Measurements from ENCODE around the gene HOXA11. TPM values are rescaled to one million over a fixed set of nuclear protein-coding genes. Genes with fewer than 3 reads are reported as not detected.

HOXA11 gene
- total and polyA plus RNA-seq, 4 donors = 0.13 to 0.81 TPM; not detected in 2

DNA sequence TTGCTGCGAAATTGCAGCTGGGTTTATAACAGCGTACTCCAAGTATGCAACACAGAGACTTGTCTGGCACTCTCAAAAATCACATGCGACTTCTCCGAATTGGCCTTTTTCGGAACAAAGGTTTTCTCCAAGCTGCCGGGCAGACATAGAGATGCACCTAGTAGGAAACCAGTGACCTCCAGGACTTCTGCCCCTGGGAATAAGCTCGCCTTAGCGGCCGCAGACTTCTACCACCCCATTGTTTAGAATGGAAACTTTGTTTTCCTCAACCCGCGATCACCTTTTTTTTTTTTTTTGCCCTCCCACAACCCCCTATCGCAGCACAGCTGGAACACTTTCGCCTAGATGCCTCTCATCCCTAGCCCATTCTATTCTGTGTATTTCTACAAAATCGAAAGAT, 6.0 kb downstream of the HOXA11 start:
- DNase-seq (peak in 1 of 2 donors; percentile 12), ATAC-seq (ENCODE audit: low FRiP score) (no peak)
- intact Hi-C loops (cut with DNase I) = no loop called here
- Histone ChIP-seq H3K4me3 (ENCODE audit: low read length in 2 of 2) (no peak overlapping the region), H3K27me3 (ENCODE audit: control insufficient read depth in 1 of 2, insufficient read depth in 2 of 2, low read length in 1 of 2) (no peaks in the 10 kb centered on the region), H3K36me3 (ENCODE audit: control insufficient read depth in 1 of 2, insufficient read depth in 2 of 2, low read length in 1 of 2) (no peaks in the 10 kb centered on the region), H3K9me3 (ENCODE audit: control insufficient read depth, low read length) (no peaks in the 10 kb centered on the region), H3K27ac (ENCODE audit: low read depth in 1 of 2, low read length in 2 of 2) (no peak overlapping the region), H3K4me1 (ENCODE audit: control insufficient read depth in 1 of 2, insufficient read depth in 2 of 2, low read length in 2 of 2) (no peaks in the 10 kb centered on the region)
- WGBS, 2 donors = 64 to 67% methylated on average over 14 of the region's 14 CpGs

DNA sequence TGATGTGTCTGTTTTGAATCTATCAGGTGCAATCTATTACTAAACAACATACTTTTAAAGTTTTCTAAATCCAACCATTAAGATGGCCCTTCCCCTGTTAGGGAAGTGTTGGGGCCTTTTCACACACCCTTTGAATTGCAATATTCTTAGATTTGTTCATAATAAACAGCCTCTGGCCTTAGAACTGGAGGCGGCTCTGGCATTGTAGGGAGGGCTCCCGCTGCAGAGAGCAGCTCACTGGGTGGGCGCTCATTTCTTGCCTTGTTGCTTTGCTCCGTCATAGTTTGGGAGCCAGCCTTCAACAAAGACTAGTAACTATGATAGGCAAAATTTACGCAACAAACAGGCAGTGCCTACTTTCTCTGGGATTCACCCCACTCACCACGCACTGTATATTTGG, 6.7 kb downstream of the HOXA11 start:
- no peaks in the 10 kb centered on the region for H3K27me3 ChIP-seq (ENCODE audit: control insufficient read depth in 1 of 2, insufficient read depth in 2 of 2, low read length in 1 of 2)
- ATAC-seq (ENCODE audit: low FRiP score) (no peak), DNase-seq (peak in 1 of 2 donors; percentile 46)
- H3K4me3 ChIP-seq (ENCODE audit: low read length in 2 of 2) = no peak overlapping the region
- intact Hi-C loops (cut with DNase I) = no loop called here
- H3K9me3 ChIP-seq (ENCODE audit: control insufficient read depth, low read length) = no peaks in the 10 kb centered on the region
- no peaks in the 10 kb centered on the region for H3K36me3 ChIP-seq (ENCODE audit: control insufficient read depth in 1 of 2, insufficient read depth in 2 of 2, low read length in 1 of 2)
- H3K4me1 ChIP-seq (ENCODE audit: control insufficient read depth in 1 of 2, insufficient read depth in 2 of 2, low read length in 2 of 2) = no peaks in the 10 kb centered on the region
- WGBS, 2 donors = 96 to 99% methylated on average over 6 of the region's 6 CpGs
- H3K27ac ChIP-seq (ENCODE audit: low read depth in 1 of 2, low read length in 2 of 2) = no peak overlapping the region

DNA sequence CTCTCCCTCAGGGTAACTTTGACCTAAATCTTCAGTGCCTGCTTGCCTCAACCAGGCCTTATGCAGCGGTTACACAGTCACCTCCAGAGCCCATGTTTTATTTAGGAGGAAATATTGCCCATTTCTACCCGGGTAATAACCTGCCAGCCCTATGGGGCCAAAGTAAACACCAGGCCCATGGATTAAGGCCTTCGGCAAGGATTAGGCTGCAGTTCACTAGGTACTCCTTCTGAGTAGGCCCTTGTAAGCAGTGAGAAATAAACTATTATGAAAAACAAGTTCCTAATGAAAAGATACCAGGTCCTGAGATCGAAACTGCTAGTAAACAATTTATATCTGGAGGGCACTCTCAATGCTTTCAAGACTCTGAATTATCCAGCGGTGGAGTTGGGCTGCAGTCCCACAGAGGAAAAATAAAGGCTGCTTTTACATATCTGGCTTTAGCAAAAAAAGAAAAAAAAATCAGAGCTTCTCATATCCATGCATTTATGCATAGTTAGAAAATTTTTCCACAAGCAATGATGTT, 7.2 kb downstream of the HOXA11 start:
- Histone ChIP-seq H3K9me3 (ENCODE audit: control insufficient read depth, low read length) (no peaks in the 10 kb centered on the region), H3K27ac (ENCODE audit: low read depth in 1 of 2, low read length in 2 of 2) (no peak overlapping the region), H3K4me3 (ENCODE audit: low read length in 2 of 2) (no peak overlapping the region), H3K36me3 (ENCODE audit: control insufficient read depth in 1 of 2, insufficient read depth in 2 of 2, low read length in 1 of 2) (no peaks in the 10 kb centered on the region), H3K4me1 (ENCODE audit: control insufficient read depth in 1 of 2, insufficient read depth in 2 of 2, low read length in 2 of 2) (no peaks in the 10 kb centered on the region), H3K27me3 (ENCODE audit: control insufficient read depth in 1 of 2, insufficient read depth in 2 of 2, low read length in 1 of 2) (no peaks in the 10 kb centered on the region)
- whole genome bisulfite sequencing, 2 donors = 92 to 94% methylated on average over 5 of the region's 5 CpGs
- intact Hi-C loops (cut with DNase I) = no loop called here
- no peak for ATAC-seq (ENCODE audit: low FRiP score)
- no peak for DNase-seq

DNA sequence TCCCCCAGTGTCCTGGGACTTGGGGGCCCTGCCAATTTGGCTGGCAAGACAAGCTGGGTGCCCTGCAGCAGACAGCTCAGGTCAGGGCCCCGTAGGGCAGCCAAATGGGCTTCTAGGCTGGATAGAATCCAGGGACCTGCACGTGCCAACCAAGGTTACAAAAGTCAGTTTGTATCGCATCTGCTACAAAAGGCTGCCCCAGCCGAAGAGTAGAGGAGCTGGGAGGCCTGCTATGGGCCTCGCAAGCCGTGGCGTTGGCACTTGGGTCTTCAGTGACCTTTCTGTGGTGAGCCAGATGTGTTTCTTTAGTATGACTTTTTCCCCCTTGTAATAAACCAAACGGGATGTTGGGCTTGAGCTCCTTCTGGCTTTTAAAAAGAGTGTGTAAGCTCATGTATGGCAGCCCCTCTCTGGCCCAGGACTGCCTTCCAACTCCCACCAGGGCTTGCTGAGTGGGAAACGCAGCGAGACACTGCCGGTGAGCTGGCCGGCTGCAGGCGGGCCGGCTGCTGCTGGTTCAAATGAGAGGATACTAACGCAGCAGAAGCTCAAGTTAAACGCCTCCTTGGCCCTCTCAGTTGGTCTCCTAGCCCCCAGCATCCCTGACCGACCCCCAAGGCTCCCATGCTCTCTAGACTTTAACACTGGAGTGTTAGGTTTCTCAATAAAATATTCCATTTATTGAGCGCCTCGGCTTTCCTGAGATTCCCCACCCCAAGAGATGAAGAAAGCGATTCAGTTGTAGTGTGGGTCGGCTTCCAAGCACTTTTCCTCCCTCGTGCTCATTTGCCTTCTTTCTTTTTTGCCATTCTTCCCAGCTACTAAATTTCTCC, 7.9 kb downstream of the HOXA11 start:
- Histone ChIP-seq H3K36me3 (ENCODE audit: control insufficient read depth in 1 of 2, insufficient read depth in 2 of 2, low read length in 1 of 2) (no peaks in the 10 kb centered on the region), H3K9me3 (ENCODE audit: control insufficient read depth, low read length) (no peaks in the 10 kb centered on the region), H3K4me1 (ENCODE audit: control insufficient read depth in 1 of 2, insufficient read depth in 2 of 2, low read length in 2 of 2) (no peaks in the 10 kb centered on the region), H3K27ac (ENCODE audit: low read depth in 1 of 2, low read length in 2 of 2) (no peak overlapping the region), H3K4me3 (ENCODE audit: low read length in 2 of 2) (no peak overlapping the region), H3K27me3 (ENCODE audit: control insufficient read depth in 1 of 2, insufficient read depth in 2 of 2, low read length in 1 of 2) (peaks cover 0 to 1% of the 10 kb centered on the region in 2 donors)
- 91 to 97% methylated on average over 22 of the region's 22 CpGs for WGBS, 2 donors
- ATAC-seq (ENCODE audit: low FRiP score) (no peak), DNase-seq (peak in 1 of 2 donors; percentile 57)
- intact Hi-C loops (cut with DNase I) = no loop called here

DNA sequence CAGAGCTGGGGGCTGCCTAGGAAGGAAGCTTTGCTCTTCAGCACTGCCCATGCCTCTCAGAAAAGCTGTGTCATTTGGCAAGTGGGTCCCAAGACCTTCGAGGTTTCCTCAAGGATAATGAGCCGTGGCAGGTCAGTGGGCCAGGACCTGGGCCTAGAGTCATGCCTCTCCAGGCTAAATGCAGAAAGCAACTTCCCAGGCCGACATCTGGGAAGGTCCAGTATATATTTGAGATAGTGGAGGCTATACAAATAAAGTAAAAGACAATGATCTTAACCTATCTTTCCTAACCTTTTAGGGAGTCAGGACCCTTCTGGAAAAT, 8.5 kb downstream of the HOXA11 start:
- no peak for ATAC-seq (ENCODE audit: low FRiP score)

DNA sequence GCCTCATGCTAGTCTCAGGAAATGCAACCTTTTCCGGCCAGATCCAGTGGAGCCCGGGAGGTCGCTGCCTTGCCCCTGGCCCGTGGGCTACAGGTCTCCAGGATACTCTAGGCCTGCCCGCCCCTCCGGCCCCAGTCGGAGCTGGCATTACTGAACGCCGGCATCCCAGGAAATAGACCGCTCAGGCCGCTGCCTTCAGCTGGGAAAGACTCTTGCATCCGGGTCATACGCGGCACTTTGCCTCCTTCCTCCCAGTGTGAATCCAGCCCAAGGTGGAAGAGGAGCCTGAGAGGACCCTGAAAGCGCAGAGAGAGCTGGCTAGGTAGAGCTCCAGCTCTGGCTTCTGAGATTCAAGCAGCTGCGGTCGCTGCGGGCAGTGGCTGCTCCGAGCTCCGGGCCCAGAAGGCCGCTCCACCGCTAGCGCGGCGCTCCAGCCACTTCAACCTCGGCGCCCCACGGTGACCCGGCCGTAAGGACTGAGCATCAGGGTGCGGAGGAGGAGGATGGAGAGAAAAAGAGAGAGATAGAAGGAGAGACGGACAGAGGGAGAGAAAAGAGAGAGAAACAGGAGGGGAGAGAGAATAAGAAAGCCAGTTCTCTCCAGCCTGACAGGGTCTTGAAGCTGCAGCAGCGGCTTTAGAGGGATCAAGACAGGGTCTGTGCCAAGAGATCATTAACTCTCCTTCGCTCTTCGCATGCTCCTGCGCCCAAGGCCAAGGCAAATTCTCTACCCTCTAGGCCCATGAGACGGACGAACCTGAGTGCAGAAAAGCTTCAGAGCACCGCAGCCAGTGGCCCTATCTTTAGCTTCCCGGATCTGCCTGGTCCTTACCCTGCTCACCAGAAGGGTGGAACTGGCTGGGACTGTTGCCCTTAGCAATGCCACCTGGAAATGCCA, 9.2 kb downstream of the HOXA11 start:
- H3K4me1 ChIP-seq (ENCODE audit: control insufficient read depth in 1 of 2, insufficient read depth in 2 of 2, low read length in 2 of 2) = no peaks in the 10 kb centered on the region
- 90 to 92% methylated on average over 40 of the region's 40 CpGs for WGBS, 2 donors
- ATAC-seq (ENCODE audit: low FRiP score) (no peak), DNase-seq (peak; percentile 45 to 75)
- H3K27ac ChIP-seq (ENCODE audit: low read depth in 1 of 2, low read length in 2 of 2) = no peak overlapping the region
- H3K27me3 ChIP-seq (ENCODE audit: control insufficient read depth in 1 of 2, insufficient read depth in 2 of 2, low read length in 1 of 2) = peaks cover 0 to 1% of the 10 kb centered on the region in 2 donors
- intact Hi-C loops (cut with DNase I) = no loop called here
- no peaks in the 10 kb centered on the region for H3K36me3 ChIP-seq (ENCODE audit: control insufficient read depth in 1 of 2, insufficient read depth in 2 of 2, low read length in 1 of 2)
- no peaks in the 10 kb centered on the region for H3K9me3 ChIP-seq (ENCODE audit: control insufficient read depth, low read length)
- no peak overlapping the region for H3K4me3 ChIP-seq (ENCODE audit: low read length in 2 of 2)

More for the DNA sequence above, 8.5 kb downstream of the HOXA11 start:
- H3K4me3 ChIP-seq (ENCODE audit: low read length in 2 of 2) = no peak overlapping the region
- peaks cover 0 to 1% of the 10 kb centered on the region in 2 donors for H3K27me3 ChIP-seq (ENCODE audit: control insufficient read depth in 1 of 2, insufficient read depth in 2 of 2, low read length in 1 of 2)
- no peaks in the 10 kb centered on the region for H3K9me3 ChIP-seq (ENCODE audit: control insufficient read depth, low read length)
- intact Hi-C loops (cut with DNase I) = no loop called here
- H3K27ac ChIP-seq (ENCODE audit: low read depth in 1 of 2, low read length in 2 of 2) = no peak overlapping the region
- H3K36me3 ChIP-seq (ENCODE audit: control insufficient read depth in 1 of 2, insufficient read depth in 2 of 2, low read length in 1 of 2) = no peaks in the 10 kb centered on the region
- DNase-seq = peak in 1 of 2 donors; percentile 61
- 94 to 95% methylated on average over 3 of the region's 3 CpGs for WGBS, 2 donors
- no peaks in the 10 kb centered on the region for H3K4me1 ChIP-seq (ENCODE audit: control insufficient read depth in 1 of 2, insufficient read depth in 2 of 2, low read length in 2 of 2)

DNA sequence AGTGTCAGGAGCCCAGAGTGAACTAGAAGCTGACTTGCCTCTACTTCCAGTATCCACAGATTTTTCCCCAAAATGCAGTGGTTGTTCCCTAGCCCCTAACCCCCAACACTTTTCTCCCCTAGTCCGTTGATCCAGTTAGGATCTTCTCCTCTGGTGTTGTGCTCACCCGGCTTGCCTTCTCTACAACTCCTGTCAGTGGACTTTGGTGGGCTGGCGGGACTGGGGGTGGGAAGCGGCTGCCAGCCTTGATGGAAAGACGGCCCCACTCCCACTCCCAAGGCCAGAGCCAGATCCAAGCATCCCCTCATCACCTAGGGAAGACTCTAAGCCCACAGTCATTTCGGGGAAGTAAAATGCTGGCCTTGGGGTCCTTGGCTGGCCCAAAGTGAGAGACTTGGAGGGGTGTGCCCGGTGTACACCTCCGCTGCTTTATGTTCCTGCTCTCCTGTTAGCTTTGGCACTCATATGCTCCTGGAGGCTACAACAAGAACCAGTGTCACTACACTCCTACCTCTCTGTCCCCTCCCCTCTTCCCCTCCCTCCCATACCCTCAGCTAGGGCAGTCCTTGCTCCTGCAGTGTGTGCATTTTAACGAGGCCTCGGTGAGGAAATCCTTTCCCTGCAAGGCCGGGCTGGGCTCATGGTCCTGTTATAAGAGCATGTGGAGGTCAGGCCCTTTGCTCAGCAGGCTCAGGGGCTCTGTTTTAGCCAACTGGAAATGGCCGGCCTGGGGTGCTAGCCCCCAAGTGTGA, 10.0 kb downstream of the HOXA11 start:
- peak; percentile 14 to 46 for DNase-seq
- Histone ChIP-seq H3K27ac (ENCODE audit: low read depth in 1 of 2, low read length in 2 of 2) (no peak overlapping the region), H3K27me3 (ENCODE audit: control insufficient read depth in 1 of 2, insufficient read depth in 2 of 2, low read length in 1 of 2) (peaks cover 0 to 1% of the 10 kb centered on the region in 2 donors), H3K36me3 (ENCODE audit: control insufficient read depth in 1 of 2, insufficient read depth in 2 of 2, low read length in 1 of 2) (no peaks in the 10 kb centered on the region), H3K9me3 (ENCODE audit: control insufficient read depth, low read length) (no peaks in the 10 kb centered on the region), H3K4me3 (ENCODE audit: low read length in 2 of 2) (no peak overlapping the region), H3K4me1 (ENCODE audit: control insufficient read depth in 1 of 2, insufficient read depth in 2 of 2, low read length in 2 of 2) (no peaks in the 10 kb centered on the region)
- intact Hi-C loops (cut with DNase I) = no loop called here
- ATAC-seq (ENCODE audit: low FRiP score) = no peak
- WGBS, 2 donors = 87 to 94% methylated on average over 12 of the region's 12 CpGs

All from aorta (tissue), 5 donors.